Measurements from ENCODE around the gene ST6GALNAC1. TPM values are rescaled to one million over a fixed set of nuclear protein-coding genes. Genes with fewer than 3 reads are reported as not detected.

The ST6GALNAC1 gene
- total and polyA plus RNA-seq, 10 of the 15 experiments (the other 5 are each of a cell fraction or from before 2014, with no cell fraction given), result 0.08 TPM; not detected in 9

- ChIA-PET CTCF (interaction anchor here (0.8 to 3.0 kb wide), 5 partner anchors 10 to 65 kb away, joined by 3 to 14 read pairs (median 4); no protein-coding TSS in a partner anchor), POLR2A (interaction anchor here (0.7 to 0.8 kb wide), 2 partner anchors 10 to 36 kb away, joined by 5 to 6 read pairs; no protein-coding TSS in a partner anchor), SMC1A (ENCODE audit: uncharacterized antibody, unreplicated experiment) (interaction anchor here (1.4 to 2.4 kb wide), 2 partner anchors 10 to 31 kb away, joined by 3 to 8 read pairs; no protein-coding TSS in a partner anchor), RAD21 (ENCODE audit: unreplicated experiment) (interaction anchor here (0.8 kb wide), 1 partner anchor 36 kb away, joined by 3 read pairs; no protein-coding TSS in a partner anchor)
- H3K4me3 ChIP-seq, result no peak overlapping the region
- H3K4me1 ChIP-seq (ENCODE audit: control insufficient read depth, insufficient read depth, low read length), result no peaks in the 10 kb centered on the region
- H3K79me2 ChIP-seq (ENCODE audit: control insufficient read depth, insufficient read depth, low read length), result no peaks in the 10 kb centered on the region
- no peaks in the 10 kb centered on the region for H3K36me3 ChIP-seq (ENCODE audit: control insufficient read depth in 2 of 2, insufficient read depth in 2 of 2, low read length in 1 of 2)
- no peak overlapping the region for H3K4me2 ChIP-seq (ENCODE audit: control insufficient read depth, insufficient read depth)
- peaks cover 3 to 9% of the 10 kb centered on the region in 2 experiments; a peak in 3 of 4 replicates for H3K27me3 ChIP-seq (replicated peaks in 1 of 2; ENCODE audit: control insufficient read depth in 2 of 2, insufficient read depth in 2 of 2, low read length in 1 of 2)
- no TSS peak for BruUV-seq (replicated peaks)
- H3K9ac ChIP-seq (ENCODE audit: control insufficient read depth, insufficient read depth, low read length), result no peak overlapping the region
- FAIRE-seq (no peak), DNase-seq (ENCODE audit: low read depth, low spot score) (no peak), ATAC-seq (no peak)
- in situ Hi-C loops (cut with MboI), result no loop called here
- intact Hi-C loops (cut with micrococcal nuclease; ENCODE audit: unreplicated experiment), result no loop called here
- no peaks in the 10 kb centered on the region for H3K9me3 ChIP-seq (replicated peaks; ENCODE audit: control insufficient read depth, insufficient read depth, low read length)
- no peak overlapping the region for H2AFZ ChIP-seq (ENCODE audit: control insufficient read depth, low read depth, low read length)
- no peaks in the 10 kb centered on the region for H4K20me1 ChIP-seq (ENCODE audit: control insufficient read depth, insufficient read depth)
- H3K27ac ChIP-seq (ENCODE audit: control insufficient read depth, insufficient read depth), result no peak overlapping the region
- TF ChIP-seq MYC (IDR thresholded peaks at IDR 0.05; ENCODE audit: insufficient read depth, insufficient read length, insufficient replicate concordance, low read length, severe bottlenecking), result no peak
- no peak for TF ChIP-seq SUPT20H (IDR thresholded peaks at IDR 0.05; ENCODE audit: borderline replicate concordance, control insufficient read depth, low read depth, low read length)
- TF ChIP-seq BCL11A (IDR thresholded peaks at IDR 0.05; ENCODE audit: low read depth, low read length), result no peak
- TF ChIP-seq ZNF207 (IDR thresholded peaks at IDR 0.05; ENCODE audit: borderline replicate concordance), result no peak
- TF ChIP-seq, protein P1, sequence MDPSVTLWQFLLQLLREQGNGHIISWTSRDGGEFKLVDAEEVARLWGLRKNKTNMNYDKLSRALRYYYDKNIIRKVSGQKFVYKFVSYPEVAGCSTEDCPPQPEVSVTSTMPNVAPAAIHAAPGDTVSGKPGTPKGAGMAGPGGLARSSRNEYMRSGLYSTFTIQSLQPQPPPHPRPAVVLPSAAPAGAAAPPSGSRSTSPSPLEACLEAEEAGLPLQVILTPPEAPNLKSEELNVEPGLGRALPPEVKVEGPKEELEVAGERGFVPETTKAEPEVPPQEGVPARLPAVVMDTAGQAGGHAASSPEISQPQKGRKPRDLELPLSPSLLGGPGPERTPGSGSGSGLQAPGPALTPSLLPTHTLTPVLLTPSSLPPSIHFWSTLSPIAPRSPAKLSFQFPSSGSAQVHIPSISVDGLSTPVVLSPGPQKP (IDR thresholded peaks at IDR 0.05; ENCODE audit: low read depth, low read length), result no peak
- TF ChIP-seq, protein P2, sequence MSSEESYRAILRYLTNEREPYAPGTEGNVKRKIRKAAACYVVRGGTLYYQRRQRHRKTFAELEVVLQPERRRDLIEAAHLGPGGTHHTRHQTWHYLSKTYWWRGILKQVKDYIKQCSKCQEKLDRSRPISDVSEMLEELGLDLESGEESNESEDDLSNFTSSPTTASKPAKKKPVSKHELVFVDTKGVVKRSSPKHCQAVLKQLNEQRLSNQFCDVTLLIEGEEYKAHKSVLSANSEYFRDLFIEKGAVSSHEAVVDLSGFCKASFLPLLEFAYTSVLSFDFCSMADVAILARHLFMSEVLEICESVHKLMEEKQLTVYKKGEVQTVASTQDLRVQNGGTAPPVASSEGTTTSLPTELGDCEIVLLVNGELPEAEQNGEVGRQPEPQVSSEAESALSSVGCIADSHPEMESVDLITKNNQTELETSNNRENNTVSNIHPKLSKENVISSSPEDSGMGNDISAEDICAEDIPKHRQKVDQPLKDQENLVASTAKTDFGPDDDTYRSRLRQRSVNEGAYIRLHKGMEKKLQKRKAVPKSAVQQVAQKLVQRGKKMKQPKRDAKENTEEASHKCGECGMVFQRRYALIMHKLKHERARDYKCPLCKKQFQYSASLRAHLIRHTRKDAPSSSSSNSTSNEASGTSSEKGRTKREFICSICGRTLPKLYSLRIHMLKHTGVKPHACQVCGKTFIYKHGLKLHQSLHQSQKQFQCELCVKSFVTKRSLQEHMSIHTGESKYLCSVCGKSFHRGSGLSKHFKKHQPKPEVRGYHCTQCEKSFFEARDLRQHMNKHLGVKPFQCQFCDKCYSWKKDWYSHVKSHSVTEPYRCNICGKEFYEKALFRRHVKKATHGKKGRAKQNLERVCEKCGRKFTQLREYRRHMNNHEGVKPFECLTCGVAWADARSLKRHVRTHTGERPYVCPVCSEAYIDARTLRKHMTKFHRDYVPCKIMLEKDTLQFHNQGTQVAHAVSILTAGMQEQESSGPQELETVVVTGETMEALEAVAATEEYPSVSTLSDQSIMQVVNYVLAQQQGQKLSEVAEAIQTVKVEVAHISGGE (CRISPR knock-in tag; IDR thresholded peaks at IDR 0.05), result no peak
- no peak for TF ChIP-seq SRF (IDR thresholded peaks at IDR 0.05; ENCODE audit: low read depth in 2 of 2, low read length in 2 of 2)
- TF ChIP-seq, protein P3, sequence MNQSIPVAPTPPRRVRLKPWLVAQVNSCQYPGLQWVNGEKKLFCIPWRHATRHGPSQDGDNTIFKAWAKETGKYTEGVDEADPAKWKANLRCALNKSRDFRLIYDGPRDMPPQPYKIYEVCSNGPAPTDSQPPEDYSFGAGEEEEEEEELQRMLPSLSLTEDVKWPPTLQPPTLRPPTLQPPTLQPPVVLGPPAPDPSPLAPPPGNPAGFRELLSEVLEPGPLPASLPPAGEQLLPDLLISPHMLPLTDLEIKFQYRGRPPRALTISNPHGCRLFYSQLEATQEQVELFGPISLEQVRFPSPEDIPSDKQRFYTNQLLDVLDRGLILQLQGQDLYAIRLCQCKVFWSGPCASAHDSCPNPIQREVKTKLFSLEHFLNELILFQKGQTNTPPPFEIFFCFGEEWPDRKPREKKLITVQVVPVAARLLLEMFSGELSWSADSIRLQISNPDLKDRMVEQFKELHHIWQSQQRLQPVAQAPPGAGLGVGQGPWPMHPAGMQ (IDR thresholded peaks at IDR 0.05; ENCODE audit: borderline replicate concordance), result no peak
- TF ChIP-seq ZBED1 (IDR thresholded peaks at IDR 0.05; ENCODE audit: borderline replicate concordance), result no peak
- TF ChIP-seq KAT2A (conservative IDR thresholded peaks at IDR 0.05; ENCODE audit: control insufficient read depth, low read depth, low read length), result no peak
- no peak for TF ChIP-seq NR2F1 (conservative IDR thresholded peaks at IDR 0.05)
- TF ChIP-seq SREBF2 (IDR thresholded peaks at IDR 0.05; ENCODE audit: low read length), result no peak
- TF ChIP-seq CREB1 (IDR thresholded peaks at IDR 0.05; ENCODE audit: low read depth), result no peak
- TF ChIP-seq ZNF217 (IDR thresholded peaks at IDR 0.05), result no peak
- no peak for TF ChIP-seq PRDM15 (CRISPR knock-in tag; IDR thresholded peaks at IDR 0.05)
- TF ChIP-seq KLF5 (IDR thresholded peaks at IDR 0.05; ENCODE audit: partially characterized antibody), result no peak
Measured at GRCh38 chr17:76588182-76588581, 55.4 kb downstream of the ST6GALNAC1 start.
